ENCODE measurements around the gene ZNF468.
A peak's percentile ranks its signal among the peaks of the same experiment; 100 is the strongest.
"Not testable (repeated sequence)": the region's sequence is repeated elsewhere in the genome, so short reads cannot be mapped to it uniquely, and the experiment has no call there.

ZNF468 gene

DNA sequence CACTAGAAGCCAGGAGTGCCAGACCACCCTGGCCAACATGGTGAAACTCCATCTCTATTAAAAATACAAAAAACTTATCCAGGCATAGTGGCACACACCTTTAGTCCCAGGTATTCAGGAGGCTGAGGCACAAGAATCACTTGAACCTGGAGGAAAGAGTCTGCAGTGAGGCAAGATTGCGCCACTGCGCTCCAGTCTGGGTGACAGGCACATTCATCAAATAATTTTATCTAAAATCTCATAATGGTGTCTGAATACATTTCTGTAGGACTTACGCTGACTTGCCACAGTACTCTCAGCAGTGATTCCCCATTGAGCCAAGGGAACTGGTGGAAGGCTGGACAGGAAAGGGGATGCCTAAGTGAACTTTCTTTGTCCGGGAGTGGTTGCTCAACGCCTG, 31.7 kb downstream of the ZNF468 start:
- no peak for DNase-seq (ENCODE audit: low spot score)

DNA sequence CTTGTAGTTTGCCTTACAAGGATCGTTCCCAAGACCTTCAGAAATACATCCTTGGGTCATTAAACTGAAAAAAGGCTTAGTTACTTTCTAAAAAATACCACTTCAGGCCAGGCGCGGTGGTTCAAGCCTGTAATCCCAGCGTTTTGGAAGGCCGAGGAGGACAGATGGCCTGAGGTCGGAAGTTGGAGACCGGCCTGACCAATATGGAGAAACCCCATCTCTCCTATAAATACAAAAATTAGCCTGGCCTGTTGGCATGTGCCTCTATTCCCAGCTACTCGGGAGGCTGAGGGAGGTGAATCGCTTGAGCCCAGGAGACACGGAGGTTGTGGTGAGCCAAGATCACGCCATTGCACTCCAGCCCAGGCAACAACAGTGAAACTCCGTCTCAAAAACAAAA, 33.7 kb downstream of the ZNF468 start:
- DNase-seq (ENCODE audit: low spot score): no peak

DNA sequence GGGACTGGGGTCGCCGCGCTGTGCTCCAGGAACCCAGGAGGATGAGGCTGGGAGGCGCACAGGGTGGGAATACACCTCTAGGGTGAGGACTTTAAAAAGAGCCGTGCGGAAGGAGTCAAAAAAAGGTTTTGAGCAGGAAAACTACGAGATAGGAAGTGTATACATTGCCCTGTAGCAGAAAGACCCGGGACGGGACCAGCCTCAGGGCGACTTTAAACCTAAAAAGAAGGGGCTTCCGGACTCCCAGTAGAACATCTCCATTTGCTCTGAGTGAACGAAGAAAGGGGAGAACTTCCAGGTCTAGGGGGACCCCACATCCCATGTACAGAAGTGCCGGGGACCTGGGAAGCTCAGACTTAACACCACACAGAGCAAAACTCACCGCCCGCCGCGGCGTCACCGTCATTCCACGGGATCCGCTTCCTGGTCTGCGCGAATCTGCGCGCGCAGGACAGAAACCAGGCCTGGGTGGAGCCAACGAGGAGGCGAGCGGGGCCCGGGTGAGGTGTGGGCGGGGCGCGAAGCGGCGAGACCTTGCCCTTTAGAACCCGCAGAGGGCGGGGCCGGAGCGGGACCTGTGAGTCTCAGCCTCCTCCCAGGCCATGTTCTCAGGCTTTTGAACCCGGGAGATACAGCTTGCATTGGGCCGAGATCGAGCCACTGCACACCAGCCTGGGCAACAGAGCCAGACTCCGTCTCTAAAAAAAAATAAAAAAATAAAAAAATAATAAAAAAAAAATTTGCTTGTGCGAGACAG, 36.0 kb downstream of the ZNF468 start, which contains the start of gene ZNF28:
ZNF28 (minus strand) TSS at position 430 of the 757 bp plus-strand sequence. CDS start 3,675 bp downstream, outside the sequence.
- peak; percentile 51 for DNase-seq (ENCODE audit: low spot score)

DNA sequence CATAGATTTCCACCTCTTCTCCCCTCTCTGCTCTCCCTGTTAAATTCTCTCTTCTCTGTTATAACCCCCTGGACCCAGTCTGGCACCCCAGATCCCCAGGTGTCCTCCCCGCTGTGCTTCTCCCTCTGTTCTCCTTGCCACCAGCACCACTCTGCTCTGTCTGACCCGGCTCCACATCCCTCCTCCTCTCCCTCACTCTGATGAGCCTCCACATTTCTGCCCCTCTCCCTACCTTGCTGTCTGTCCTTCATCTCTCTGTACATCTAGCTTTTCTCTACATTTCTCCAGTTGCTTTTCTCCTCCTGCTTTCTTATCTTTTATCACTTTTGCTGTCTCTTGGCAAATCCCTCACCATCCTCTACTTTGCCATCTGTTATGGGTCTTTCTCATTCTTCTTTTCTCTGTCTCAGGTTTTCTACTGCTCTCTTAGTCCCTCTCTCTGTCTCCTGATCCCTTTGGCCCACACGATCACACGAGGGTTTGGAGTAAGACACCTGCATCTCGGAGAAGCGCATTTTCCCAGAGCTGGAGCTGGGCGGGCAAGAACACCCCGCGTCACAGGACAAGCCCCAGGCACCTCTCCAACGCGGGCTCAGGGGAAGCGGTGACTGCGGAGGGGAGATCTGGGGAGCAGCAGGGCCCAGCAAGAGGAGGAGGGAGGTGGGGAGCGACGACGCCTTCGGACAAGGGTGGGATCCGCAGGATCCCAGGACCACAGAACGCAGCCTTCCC, 36.8 kb downstream of the ZNF468 start:
- not testable (repeated sequence) for DNase-seq (ENCODE audit: low spot score)

DNA sequence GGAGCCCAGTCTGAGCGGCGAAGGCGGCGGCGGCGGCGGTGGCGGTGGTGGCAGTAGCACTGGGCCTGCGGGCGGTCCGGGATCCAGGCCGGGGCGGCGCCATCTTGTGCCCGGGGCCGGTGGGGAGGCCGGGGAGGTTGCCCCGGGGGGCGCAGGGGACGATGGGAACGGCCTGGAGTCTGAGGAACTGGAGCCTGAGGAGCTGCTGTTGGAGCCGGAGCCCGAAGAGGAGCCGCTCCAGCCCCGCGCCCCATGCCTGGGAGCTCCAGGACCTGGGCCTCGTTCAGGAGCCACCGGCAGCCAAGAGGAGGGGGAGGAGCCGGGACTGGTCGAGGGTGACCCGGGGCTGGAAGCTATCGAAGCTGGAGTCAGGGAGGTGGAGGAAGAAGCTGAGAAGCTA, 47.6 kb downstream of the ZNF468 start:
- DNase-seq (ENCODE audit: low spot score): no peak

DNA sequence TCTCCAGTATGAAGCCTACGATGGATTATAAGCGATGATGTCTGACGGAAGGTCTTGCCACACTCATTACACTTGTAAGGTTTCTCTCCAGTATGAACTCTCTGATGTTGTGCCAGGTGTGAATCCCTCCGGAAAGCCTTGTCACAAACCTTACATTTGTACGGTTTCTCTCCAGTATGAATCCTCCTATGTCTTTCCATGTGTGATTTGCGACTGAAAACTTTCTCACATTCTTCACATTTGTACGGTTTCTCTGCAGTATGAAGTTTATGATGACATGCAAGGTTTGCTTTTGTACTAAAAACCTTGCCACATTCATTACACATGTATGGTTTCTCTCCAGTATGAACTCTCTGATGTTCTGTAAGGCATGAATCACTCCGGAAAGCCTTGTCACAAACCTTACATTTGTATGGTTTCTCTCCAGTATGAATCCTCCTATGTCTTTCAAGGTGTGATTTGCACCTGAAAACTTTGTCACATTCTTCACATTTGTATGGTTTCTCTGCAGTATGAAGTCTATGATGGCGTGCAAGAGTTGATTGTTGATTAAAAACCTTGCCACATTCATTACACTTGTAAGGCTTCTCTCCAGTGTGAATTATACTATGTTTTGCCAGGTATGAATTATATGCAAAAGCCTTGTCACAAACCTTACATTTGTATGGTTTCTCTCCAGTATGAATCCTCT, 57.3 kb downstream of the ZNF468 start:
- not testable (repeated sequence) for DNase-seq (ENCODE audit: low spot score)

DNA sequence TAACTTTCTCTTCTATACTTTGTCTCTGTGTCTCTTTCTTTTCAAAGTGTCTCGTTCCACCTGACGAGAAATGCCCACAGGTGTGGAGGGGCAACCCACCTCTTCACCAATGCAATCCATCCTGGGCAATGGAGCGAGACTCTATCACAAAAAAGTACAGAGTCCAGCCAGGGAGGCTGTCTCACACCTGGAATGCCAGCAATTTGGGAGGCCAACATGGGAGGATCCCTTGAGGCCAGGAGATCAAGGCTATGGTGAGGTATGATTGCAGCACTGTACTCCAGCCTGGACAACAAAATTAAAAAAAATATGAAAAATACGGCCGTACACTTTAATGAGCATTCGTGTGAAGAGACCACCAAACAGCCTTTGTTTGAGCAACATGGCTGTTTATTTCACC, 68.0 kb downstream of the ZNF468 start:
- DNase-seq (ENCODE audit: low spot score): no peak
